Breast epithelium (tissue), 4 donors: ENCODE results near the gene RDX. TPM values are rescaled to one million over a fixed set of nuclear protein-coding genes. Genes with fewer than 3 reads are reported as not detected.
"Not testable (repeated sequence)": the region's sequence is repeated elsewhere in the genome, so short reads cannot be mapped to it uniquely, and the experiment has no call there.

Experiments
- DNase-seq, 2 donors: peaks; one replicate each; pipeline ENCODE4 v3.0.0-alpha.2; 2019; ENCODE audit warnings: low spot score in 2 of 2
- H3K27ac ChIP-seq, 2 donors: fragments of 200-600 bp; sonication (generic) in 1 of 2; one replicate each; pipeline ENCODE4 v1.5.1; 2016 to 2019; ENCODE audit warnings: mild to moderate bottlenecking in 1 of 2
- H3K27me3 ChIP-seq, 2 donors: fragments of 200-600 bp; sonication (generic) in 1 of 2; one replicate each; pipeline versions ENCODE4 v1.5.1 to v1.6.0; 2017 to 2019; ENCODE audit warnings: control low read depth in 1 of 2, mild to moderate bottlenecking in 1 of 2
- H3K36me3 ChIP-seq: fragments of 200-600 bp; one replicate; pipeline ENCODE4 v1.5.1; 2019
- H3K4me1 ChIP-seq, 2 donors: fragments of 200-600 bp; sonication (generic); one replicate each; pipeline ENCODE4 v1.5.1; 2016 to 2019; ENCODE audit warnings: control low read depth in 1 of 2
- H3K4me3 ChIP-seq, 3 donors: fragments of 200-600 bp; sonication (generic); 1 replicate in 2 of 3; 2 replicates in 1 of 3; pipeline ENCODE4 v1.5.1; 2016 to 2019; ENCODE audit warnings: mild to moderate bottlenecking in 3 of 3, moderate library complexity in 2 of 3
- H3K9me3 ChIP-seq, 2 donors: fragments of 200-600 bp; sonication (generic) in 1 of 2; one replicate each; pipeline ENCODE4 v1.5.1; 2016 to 2019; ENCODE audit warnings: control low read depth in 1 of 2
- POLR2A ChIP-seq: fragments of 450-650 bp; IDR thresholded peaks from one replicate; pipeline ENCODE4 v1.6.1; 2016; ENCODE audit warnings: antibody characterized with exemption, mild to moderate bottlenecking, moderate library complexity
- POLR2AphosphoS5 ChIP-seq, 3 donors: sonication (generic); formaldehyde crosslinking; IDR thresholded peaks; one replicate each; pipeline ENCODE4 v1.6.1; 2017; ENCODE audit warnings: antibody characterized with exemption in 3 of 3
- intact Hi-C: fragments of 100-400 bp; cut with DNase I; formaldehyde crosslinking; loops from one replicate; pipeline ENCODE4 v1.15.1; 2023; ENCODE audit warnings: low total_unique reads
- total RNA-seq, 3 donors: library from RNA; depleted of rRNA; stranded (reverse); fragments of >200 nt; gene quantifications; one replicate each; pipeline ENCODE4 v1.1.0, GENCODE V29; 2016
- TF ChIP-seq, protein P1 (sequence below), 3 donors: fragments of 450-650 bp; IDR thresholded peaks; one replicate each; pipeline ENCODE4 v1.5.1; 2016 to 2017; ENCODE audit warnings: antibody characterized with exemption in 3 of 3, mild to moderate bottlenecking in 3 of 3, moderate library complexity in 3 of 3

The RDX gene
- total RNA-seq, 3 donors from 2014 or later = 53.4 to 88.7 (median 53.7) TPM

DNA sequence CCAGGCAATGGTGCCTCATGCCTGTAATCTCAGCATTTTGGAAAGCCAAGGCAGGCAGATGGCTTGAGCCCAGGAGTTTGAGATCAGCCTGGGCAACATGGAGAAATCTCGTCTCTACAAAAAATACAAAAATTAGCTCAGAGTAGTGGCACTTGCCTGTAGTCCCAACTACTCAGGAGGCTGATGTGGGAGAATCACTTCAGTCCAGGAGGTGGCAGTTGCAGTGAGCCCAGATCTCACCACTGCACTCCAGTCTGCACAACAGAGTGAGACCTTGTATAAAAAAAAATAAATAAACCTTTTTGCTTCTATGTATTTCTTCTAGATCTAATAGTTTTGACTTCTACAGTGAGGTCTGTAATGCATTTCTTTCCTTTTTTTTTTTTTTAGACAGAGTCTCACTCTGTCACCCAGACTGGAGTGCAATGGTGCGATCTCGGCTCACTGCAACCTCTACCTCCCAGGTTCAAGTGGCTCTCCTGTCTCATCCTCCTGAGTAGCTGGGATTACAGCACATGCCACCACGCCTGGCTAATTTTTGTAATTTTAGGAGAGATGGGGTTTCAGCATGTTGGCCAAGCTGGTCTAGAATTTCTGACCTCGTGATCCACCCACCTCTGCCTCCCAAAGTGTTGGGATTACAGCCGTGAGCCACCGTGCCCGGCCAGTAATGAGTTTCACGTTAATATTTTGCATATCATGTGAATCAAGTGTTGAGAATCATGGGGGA lies 18.1 kb upstream of the RDX start:
- H3K27me3 ChIP-seq = no peaks in the 10 kb centered on the region
- no peak overlapping the region for H3K4me3 ChIP-seq
- TF ChIP-seq POLR2AphosphoS5 (IDR thresholded peaks at IDR 0.05) = no peak
- TF ChIP-seq, protein P1, sequence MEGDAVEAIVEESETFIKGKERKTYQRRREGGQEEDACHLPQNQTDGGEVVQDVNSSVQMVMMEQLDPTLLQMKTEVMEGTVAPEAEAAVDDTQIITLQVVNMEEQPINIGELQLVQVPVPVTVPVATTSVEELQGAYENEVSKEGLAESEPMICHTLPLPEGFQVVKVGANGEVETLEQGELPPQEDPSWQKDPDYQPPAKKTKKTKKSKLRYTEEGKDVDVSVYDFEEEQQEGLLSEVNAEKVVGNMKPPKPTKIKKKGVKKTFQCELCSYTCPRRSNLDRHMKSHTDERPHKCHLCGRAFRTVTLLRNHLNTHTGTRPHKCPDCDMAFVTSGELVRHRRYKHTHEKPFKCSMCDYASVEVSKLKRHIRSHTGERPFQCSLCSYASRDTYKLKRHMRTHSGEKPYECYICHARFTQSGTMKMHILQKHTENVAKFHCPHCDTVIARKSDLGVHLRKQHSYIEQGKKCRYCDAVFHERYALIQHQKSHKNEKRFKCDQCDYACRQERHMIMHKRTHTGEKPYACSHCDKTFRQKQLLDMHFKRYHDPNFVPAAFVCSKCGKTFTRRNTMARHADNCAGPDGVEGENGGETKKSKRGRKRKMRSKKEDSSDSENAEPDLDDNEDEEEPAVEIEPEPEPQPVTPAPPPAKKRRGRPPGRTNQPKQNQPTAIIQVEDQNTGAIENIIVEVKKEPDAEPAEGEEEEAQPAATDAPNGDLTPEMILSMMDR (IDR thresholded peaks at IDR 0.05) = no peak
- TF ChIP-seq POLR2A = no peak
- DNase-seq = no peak
- no peaks in the 10 kb centered on the region for H3K9me3 ChIP-seq
- no peaks in the 10 kb centered on the region for H3K4me1 ChIP-seq
- no peak overlapping the region for H3K27ac ChIP-seq
- no peaks in the 10 kb centered on the region for H3K36me3 ChIP-seq
- intact Hi-C loops = no loop called here

DNA sequence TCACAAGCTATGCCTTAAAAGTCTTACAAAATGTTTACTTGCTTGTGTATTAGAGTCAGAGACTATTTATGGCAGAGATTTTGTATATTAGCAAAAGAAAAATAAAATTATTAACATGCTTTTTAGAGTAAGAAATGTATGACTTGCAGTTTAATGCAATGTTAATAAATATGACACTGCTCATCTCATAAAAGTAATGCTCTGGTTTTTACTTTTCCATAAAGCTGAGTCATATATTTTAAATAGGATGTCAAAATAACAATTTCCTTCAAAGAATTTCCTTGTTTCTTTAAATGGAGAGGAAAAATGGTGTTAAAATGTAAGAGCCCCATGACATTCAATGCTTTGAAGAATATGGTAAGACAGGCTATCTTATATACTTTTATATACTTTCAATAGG lies 16.3 kb upstream of the RDX start:
- no peak overlapping the region for H3K4me3 ChIP-seq
- no peaks in the 10 kb centered on the region for H3K9me3 ChIP-seq
- H3K36me3 ChIP-seq = no peaks in the 10 kb centered on the region
- no peak overlapping the region for H3K27ac ChIP-seq
- no peaks in the 10 kb centered on the region for H3K27me3 ChIP-seq
- DNase-seq = no peak
- intact Hi-C loops = no loop called here
- no peaks in the 10 kb centered on the region for H3K4me1 ChIP-seq
- TF ChIP-seq POLR2AphosphoS5 (IDR thresholded peaks at IDR 0.05) = no peak
- TF ChIP-seq POLR2A = no peak
- TF ChIP-seq, protein P1 (IDR thresholded peaks at IDR 0.05) = no peak

- H3K4me1 ChIP-seq = no peaks in the 10 kb centered on the region
- H3K27ac ChIP-seq = no peak overlapping the region
- H3K27me3 ChIP-seq = no peaks in the 10 kb centered on the region
- TF ChIP-seq POLR2AphosphoS5 (IDR thresholded peaks at IDR 0.05) = no peak
- no peak for TF ChIP-seq POLR2A
- TF ChIP-seq, protein P1 (IDR thresholded peaks at IDR 0.05) = no peak
- intact Hi-C loops = no loop called here
- H3K4me3 ChIP-seq = no peak overlapping the region
- no peak for DNase-seq
- no peaks in the 10 kb centered on the region for H3K9me3 ChIP-seq
- no peaks in the 10 kb centered on the region for H3K36me3 ChIP-seq
Observed at GRCh38 chr11:110311783-110312579, 15.6 kb upstream of the RDX start.

DNA sequence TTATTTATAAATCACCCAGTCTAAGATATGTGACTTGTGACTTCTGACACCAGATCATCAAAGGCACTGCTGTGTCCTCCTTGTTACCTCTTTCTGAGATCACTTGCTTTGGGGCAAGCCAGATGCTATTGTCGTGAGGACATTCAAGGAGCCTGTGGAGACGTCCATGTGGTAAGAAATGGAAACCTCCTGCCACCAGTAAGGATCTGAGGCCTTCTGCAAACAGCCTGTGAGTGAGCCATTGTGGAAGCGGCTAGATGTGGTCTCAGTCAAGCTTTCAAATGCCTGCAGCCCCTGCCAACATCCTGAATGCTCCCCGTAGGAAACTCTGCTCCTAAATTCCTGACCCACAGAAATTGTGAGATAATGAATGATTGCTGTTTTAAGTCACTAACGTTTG lies 11.7 kb upstream of the RDX start:
- DNase-seq = no peak
- TF ChIP-seq, protein P1 (IDR thresholded peaks at IDR 0.05) = no peak
- no peak for TF ChIP-seq POLR2A
- TF ChIP-seq POLR2AphosphoS5 (IDR thresholded peaks at IDR 0.05) = no peak
- intact Hi-C loops = loop anchor here (5.0 kb wide), 1 partner anchor 304 kb away; no protein-coding TSS in a partner anchor
- no peaks in the 10 kb centered on the region for H3K36me3 ChIP-seq
- H3K4me3 ChIP-seq = no peak overlapping the region
- H3K9me3 ChIP-seq = no peaks in the 10 kb centered on the region
- no peaks in the 10 kb centered on the region for H3K4me1 ChIP-seq
- no peak overlapping the region for H3K27ac ChIP-seq
- H3K27me3 ChIP-seq = no peaks in the 10 kb centered on the region

DNA sequence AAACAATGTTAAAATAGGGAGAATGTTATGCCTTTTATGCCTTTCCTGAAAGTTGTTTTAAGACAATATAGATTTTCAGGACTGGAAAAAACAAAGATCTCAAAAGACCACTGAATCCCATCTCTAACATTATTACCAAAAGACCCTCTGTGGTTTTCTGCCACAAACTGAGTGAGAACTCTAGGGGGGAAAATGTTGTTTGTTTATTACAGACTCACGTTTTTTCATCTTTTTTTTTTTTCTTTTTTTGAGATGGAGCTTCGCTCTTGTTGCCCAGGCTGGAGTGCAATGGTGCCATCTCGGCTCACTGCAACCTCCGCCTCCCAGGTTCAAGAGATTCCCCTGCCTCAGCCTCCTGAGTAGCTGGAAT lies 9.6 kb upstream of the RDX start:
- not testable (repeated sequence) for DNase-seq, H3K36me3 ChIP-seq, H3K9me3 ChIP-seq, H3K27me3 ChIP-seq, H3K27ac ChIP-seq, H3K4me1 ChIP-seq, H3K4me3 ChIP-seq
- intact Hi-C loops = loop anchor here (5.0 kb wide), 1 partner anchor 306 kb away; no protein-coding TSS in a partner anchor
